ENCODE measurements around the gene AP1S1.

The AP1S1 gene

DNA sequence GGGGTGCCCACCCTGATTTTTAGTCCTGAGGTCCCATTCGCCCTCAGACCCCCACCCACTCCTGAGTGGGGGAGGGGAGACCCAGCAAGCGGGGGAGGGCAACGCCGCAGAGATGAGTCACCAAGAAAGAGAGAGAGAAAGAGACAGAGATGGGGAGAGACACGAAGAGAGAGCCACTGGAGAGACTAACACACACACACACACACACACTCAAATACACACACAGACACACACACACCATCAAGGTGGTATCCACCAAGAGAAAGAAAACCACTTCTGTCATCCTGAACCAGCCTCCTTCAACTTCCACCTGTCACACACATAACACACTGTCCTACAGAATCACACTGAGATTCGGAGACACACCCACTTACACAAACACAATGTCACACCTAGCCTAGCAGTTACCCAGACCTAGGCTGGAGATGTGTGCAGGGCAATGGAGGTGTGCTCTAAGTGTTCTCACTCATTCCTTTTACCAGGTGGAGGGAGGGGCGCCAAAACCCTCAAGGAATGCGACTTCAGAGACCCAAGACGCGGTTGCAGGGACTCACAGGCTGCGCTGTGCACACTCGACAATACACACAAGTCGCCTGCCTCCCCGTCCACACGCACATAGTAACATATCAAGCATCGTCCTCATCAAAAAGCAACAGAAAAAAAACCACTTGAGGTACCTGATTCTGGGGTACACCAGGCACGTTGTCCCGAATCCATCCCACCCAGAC, 15.0 kb downstream of the AP1S1 start:
- FAIRE-seq, result peak; percentile 59
- no peak for TF ChIP-seq TAF1 (IDR thresholded peaks at IDR 0.05; ENCODE audit: low read depth, low read length)
- TF ChIP-seq SPI1 (IDR thresholded peaks at IDR 0.05; ENCODE audit: low read depth, low read length), result no peak
- TF ChIP-seq POLR2AphosphoS5 (IDR thresholded peaks at IDR 0.05; ENCODE audit: low read depth, low read length), result no peak
- TF ChIP-seq POU2F2 (IDR thresholded peaks at IDR 0.05; ENCODE audit: low read depth, low read length), result no peak
- no peak for TF ChIP-seq POLR2A (IDR thresholded peaks at IDR 0.05; ENCODE audit: low read depth, low read length)
- TF ChIP-seq PAX5 (IDR thresholded peaks at IDR 0.05; ENCODE audit: insufficient read depth, low read length, severe bottlenecking), result no peak

DNA sequence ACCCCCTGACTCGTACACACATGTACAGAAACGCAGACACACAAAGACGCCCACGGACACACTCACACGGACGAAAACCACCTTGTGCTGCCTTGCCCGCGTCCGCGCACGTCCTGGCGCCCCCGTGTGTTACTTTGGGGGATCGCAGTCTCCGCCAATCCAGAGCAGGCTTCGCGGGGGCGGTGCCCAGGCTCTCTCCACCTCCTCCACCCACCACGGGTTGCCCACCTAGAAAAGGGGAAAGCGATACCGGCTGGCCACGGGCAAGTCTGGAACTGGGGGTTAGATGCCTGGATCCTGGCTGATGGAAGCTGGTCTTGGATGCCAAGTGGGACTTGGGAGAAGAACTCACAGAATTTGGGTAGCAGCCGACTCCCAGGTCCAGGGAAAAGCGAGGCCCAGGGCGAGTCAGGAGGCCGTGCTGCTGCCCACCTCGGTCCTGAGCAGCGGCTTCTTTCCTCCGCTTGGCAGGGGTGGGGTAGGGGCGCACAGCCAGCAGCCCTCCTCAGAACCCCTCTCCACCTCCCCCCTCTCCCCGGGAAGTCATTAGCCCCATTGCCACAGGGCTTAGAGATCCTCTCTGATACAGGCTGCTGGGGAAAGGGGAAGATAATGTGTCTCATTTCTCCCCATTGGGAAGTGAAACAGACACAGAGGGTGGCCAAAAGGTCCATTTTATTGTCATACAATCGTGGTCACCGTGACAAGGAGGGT, 15.7 kb downstream of the AP1S1 start:
- DNase-seq (ENCODE audit: insufficient read length, low spot score), result peak; percentile 72
- FAIRE-seq, result peak; percentile 85

More for the DNA sequence above, 15.0 kb downstream of the AP1S1 start:
- no peak for DNase-seq (ENCODE audit: insufficient read length, low spot score)

DNA sequence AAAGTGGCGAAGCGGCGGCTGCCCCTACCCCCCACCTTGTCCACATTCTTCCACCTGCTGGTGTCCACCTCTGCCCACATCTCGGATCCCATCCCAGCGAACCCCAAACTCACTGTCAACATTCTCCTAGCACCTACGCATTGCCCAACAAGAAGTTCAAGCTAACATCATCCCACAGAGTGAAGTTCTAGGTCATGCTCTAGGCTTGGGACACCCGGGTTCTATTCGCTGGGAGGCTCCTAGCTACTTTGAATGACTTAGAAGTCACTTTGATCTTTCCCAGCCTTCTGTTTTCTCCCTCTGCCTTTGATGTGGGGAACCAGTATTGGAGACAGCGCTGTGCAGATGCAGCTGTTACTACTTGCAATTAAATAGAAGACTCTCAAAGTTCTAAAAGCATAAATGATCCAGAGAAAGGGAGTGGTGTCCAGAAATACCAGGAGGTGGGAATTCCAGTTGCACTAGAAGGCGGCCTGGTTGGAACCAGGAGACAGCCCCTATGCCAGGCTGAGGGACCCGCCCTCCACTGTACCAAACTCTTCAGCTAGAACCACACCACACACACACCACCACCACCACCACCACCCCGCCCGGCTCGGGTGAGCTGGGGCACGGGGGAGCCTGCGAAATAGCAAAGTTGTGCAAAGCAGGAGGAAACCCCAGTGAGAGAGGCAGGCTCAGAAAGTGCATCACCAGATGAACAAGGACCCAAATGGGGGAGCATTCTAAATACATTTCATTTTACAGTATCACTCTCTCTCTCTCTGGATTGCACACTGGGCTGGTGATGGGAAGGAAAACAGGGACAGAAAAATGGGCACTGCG, 16.6 kb downstream of the AP1S1 start:
- FAIRE-seq (no peak), DNase-seq (ENCODE audit: insufficient read length, low spot score) (no peak)
- TF ChIP-seq POU2F2 (IDR thresholded peaks at IDR 0.05; ENCODE audit: low read depth, low read length) (no peak), PAX5 (IDR thresholded peaks at IDR 0.05; ENCODE audit: insufficient read depth, low read length, severe bottlenecking) (no peak), TAF1 (IDR thresholded peaks at IDR 0.05; ENCODE audit: low read depth, low read length) (no peak), POLR2A (IDR thresholded peaks at IDR 0.05; ENCODE audit: low read depth, low read length) (no peak), SPI1 (IDR thresholded peaks at IDR 0.05; ENCODE audit: low read depth, low read length) (no peak), POLR2AphosphoS5 (IDR thresholded peaks at IDR 0.05; ENCODE audit: low read depth, low read length) (no peak)

More for the DNA sequence above, 15.7 kb downstream of the AP1S1 start:
- TF ChIP-seq POU2F2 (IDR thresholded peaks at IDR 0.05; ENCODE audit: low read depth, low read length), result peak; percentile 51; the same call in 1 of the 2 replicates
- no peak for TF ChIP-seq POLR2A (IDR thresholded peaks at IDR 0.05; ENCODE audit: low read depth, low read length)
- no peak for TF ChIP-seq POLR2AphosphoS5 (IDR thresholded peaks at IDR 0.05; ENCODE audit: low read depth, low read length)
- no peak for TF ChIP-seq PAX5 (IDR thresholded peaks at IDR 0.05; ENCODE audit: insufficient read depth, low read length, severe bottlenecking)

DNA sequence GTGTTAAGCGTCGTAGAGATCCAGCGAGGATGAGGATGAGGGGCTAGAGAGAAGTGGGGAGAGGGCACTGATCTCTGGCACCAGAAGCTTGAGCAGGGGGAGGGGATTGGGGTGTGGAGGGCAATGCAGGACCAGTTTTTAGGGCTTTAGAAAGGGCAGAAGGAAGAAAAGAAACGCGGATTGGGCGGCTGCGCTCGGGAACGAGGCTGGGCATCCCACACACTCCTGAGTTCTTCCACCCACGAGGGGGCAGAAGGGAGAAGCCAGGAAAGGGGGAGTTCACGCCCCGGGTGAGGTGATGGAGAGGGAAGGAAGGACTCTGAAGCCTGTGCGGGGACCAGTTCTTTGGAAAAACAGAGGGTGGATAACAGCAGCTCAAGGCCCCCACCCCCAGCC, 17.2 kb downstream of the AP1S1 start:
- FAIRE-seq (no peak), DNase-seq (ENCODE audit: insufficient read length, low spot score) (no peak)
- TF ChIP-seq POLR2AphosphoS5 (IDR thresholded peaks at IDR 0.05; ENCODE audit: low read depth, low read length) (no peak), SPI1 (IDR thresholded peaks at IDR 0.05; ENCODE audit: low read depth, low read length) (no peak), POLR2A (IDR thresholded peaks at IDR 0.05; ENCODE audit: low read depth, low read length) (no peak), TAF1 (IDR thresholded peaks at IDR 0.05; ENCODE audit: low read depth, low read length) (no peak), PAX5 (IDR thresholded peaks at IDR 0.05; ENCODE audit: insufficient read depth, low read length, severe bottlenecking) (no peak), POU2F2 (IDR thresholded peaks at IDR 0.05; ENCODE audit: low read depth, low read length) (no peak)

DNA sequence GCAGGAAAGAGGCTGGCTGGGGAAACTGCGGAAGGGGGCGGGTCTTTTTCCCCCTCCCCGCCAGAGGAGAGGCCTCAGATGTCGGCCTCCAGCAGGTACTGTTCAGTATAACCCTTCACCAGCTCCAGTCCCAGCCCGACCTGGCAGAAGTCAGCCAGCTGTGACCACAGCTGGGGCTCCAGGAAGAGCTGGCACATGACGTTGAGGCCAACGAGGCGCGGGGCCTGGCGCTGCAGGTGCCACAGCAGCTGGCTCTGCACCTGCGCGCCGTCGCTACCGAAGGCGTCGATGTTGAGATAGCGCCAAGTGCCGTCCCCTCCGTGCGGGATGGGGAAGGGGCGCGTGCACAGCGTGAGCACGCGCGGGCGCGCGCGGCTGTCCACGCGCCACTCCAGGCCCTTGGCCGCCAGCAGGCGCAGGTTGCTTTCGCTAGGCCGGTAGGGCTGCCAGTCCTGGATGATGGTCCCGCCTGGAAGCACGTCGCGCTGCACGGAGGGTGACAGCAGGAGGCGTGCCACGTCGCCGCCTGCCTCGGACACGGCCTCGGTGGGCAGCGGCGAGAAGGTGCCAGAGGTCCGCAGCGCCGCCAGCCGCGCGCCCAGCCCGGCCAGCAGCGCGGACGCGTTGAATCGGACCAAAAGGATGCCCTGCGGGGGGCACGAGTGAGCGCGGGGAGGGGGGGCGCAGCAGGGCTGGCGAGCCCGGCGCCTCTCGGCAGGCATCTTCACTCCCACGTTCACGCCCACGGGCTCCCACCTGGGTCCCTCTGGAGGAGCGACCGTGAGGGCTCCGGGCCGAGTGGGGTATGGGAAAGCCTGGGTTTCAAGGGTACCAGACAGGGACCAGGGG, 18.0 kb downstream of the AP1S1 start:
- FAIRE-seq, result peak; percentile 55
- TF ChIP-seq PAX5 (IDR thresholded peaks at IDR 0.05; ENCODE audit: insufficient read depth, low read length, severe bottlenecking) (no peak), POLR2A (IDR thresholded peaks at IDR 0.05; ENCODE audit: low read depth, low read length) (no peak), POU2F2 (IDR thresholded peaks at IDR 0.05; ENCODE audit: low read depth, low read length) (no peak), SPI1 (IDR thresholded peaks at IDR 0.05; ENCODE audit: low read depth, low read length) (no peak), POLR2AphosphoS5 (IDR thresholded peaks at IDR 0.05; ENCODE audit: low read depth, low read length) (no peak), TAF1 (IDR thresholded peaks at IDR 0.05; ENCODE audit: low read depth, low read length) (no peak)
- DNase-seq (ENCODE audit: insufficient read length, low spot score), result no peak

DNA sequence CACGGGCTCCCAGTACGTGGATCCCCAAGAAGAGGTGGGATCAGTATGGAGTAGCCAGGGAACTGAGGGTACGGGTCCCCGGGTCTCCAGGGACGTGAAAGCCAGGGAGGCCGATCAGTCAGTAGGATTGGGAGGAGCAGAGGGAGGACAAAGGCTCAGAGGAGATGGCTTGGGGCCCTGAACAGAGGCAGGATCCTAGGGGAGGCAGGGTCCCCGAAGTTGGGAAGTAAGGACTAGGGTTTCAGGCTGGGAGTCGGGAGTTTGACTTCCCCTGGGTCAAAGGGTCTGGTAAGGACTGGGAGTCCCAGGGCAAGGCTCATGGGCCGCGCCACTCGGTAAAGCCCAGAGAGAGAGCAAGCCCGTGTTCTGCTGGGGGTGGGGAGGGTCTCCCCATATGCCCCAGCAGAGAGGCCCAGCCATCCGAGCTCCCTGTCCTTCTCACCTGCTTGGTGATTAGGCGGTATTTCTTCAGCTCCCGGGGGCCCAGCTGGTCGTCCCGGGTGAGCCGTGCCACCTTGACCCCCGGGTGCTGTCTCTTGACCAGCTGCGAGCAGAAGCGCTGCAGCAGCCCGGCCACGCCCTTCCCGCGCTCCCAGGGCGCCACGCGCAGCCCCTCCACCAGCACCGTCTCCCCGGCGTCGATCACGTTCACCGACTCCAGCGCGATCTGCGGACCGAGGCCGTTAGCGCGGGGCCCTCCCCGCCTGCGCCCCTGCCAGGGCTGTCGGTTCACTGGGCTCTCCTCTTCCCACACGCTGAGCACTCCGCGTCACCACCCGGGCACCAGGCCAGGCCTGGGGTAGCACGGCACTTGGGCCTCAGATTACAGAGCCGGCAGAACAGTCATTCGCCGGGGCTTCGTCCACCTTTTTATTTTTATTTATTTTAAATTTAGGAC, 18.8 kb downstream of the AP1S1 start:
- no peak for DNase-seq (ENCODE audit: insufficient read length, low spot score)
- no peak for FAIRE-seq
- TF ChIP-seq POLR2AphosphoS5 (IDR thresholded peaks at IDR 0.05; ENCODE audit: low read depth, low read length), result no peak
- TF ChIP-seq POLR2A (IDR thresholded peaks at IDR 0.05; ENCODE audit: low read depth, low read length), result no peak
- TF ChIP-seq PAX5 (IDR thresholded peaks at IDR 0.05; ENCODE audit: insufficient read depth, low read length, severe bottlenecking), result no peak
- no peak for TF ChIP-seq TAF1 (IDR thresholded peaks at IDR 0.05; ENCODE audit: low read depth, low read length)
- no peak for TF ChIP-seq SPI1 (IDR thresholded peaks at IDR 0.05; ENCODE audit: low read depth, low read length)
- no peak for TF ChIP-seq POU2F2 (IDR thresholded peaks at IDR 0.05; ENCODE audit: low read depth, low read length)

DNA sequence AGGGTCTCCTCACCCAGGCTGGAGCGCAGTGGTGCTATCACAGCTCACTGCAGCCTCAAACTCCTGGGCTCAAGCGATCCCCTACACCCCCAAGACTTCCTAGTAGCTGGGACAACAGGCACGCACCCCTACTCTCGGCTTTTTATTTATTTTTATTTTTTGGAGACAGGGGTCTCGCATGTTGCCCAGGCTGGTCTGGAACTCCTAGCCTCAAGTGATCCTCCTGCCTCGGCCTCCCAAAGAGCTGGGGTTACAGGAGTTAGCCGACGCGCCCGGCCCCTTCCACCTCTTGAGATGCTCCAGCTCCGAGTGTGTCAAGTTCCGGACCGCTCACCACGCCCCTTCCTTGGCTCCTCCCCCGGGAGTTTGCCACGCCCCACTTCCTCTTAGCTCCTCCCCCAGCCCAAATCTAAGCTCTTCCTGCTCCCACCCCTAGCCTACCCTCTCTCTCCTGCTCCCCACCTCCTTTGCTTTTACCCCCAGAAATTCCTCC, 19.5 kb downstream of the AP1S1 start:
- TF ChIP-seq PAX5 (IDR thresholded peaks at IDR 0.05; ENCODE audit: insufficient read depth, low read length, severe bottlenecking) (no peak), SPI1 (IDR thresholded peaks at IDR 0.05; ENCODE audit: low read depth, low read length) (peak; percentile 82), POLR2A (IDR thresholded peaks at IDR 0.05; ENCODE audit: low read depth, low read length) (no peak), POLR2AphosphoS5 (IDR thresholded peaks at IDR 0.05; ENCODE audit: low read depth, low read length) (no peak), POU2F2 (IDR thresholded peaks at IDR 0.05; ENCODE audit: low read depth, low read length) (no peak), TAF1 (IDR thresholded peaks at IDR 0.05; ENCODE audit: low read depth, low read length) (no peak)
- FAIRE-seq (peak; percentile 69), DNase-seq (ENCODE audit: insufficient read length, low spot score) (peak; percentile 67)

All from GM12891 (cell line).